ENCODE measurements around the gene INPP5F. TPM values are rescaled to one million over a fixed set of nuclear protein-coding genes. Genes with fewer than 3 reads are reported as not detected.

The INPP5F gene
- total and polyA plus RNA-seq, 11 donors = 3.0 to 9.9 (median 6.4) TPM

DNA sequence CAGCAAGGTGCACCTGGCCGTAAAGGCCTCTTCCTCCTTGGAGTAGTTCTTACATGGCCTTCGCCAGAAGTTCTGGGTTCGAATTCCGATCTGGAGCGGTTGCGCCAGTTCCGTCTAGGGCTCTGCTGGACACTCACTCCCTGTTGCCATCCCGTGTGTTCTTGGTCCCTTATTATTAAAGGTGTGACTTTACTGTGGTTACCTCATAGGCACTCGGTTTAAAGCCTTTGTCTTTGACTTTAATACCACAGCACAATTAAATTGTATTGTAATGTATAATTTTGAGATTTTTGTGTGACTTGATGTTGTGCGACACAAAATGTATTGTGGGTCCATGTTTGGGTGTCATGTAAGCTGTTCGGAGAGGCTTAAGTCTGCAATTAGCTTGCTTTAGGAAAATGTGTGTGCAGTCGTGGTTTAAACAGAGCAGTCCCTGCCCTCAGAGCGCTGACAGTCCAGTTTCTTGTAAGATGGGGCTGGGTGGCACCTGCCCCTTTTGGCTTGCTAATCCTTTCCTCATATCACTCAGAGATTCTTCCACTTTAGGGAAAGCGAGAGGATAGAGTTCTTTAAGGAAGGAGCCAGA is 919 bp downstream of the INPP5F start:
- no peaks in the 10 kb centered on the region for H3K27me3 ChIP-seq
- no peaks in the 10 kb centered on the region for H3K9me3 ChIP-seq
- peak overlapping the region in 11 of 12 donors; percentile 74 to 99 (median 94) for H3K27ac ChIP-seq
- peaks cover 0 to 4% (median 0%) of the 10 kb centered on the region in 9 donors for H3K36me3 ChIP-seq
- H3K4me1 ChIP-seq = peaks cover 0 to 39% (median 23%) of the 10 kb centered on the region in 12 donors
- TF ChIP-seq POLR2A (IDR thresholded peaks at IDR 0.05) (no peak), CTCF (IDR thresholded peaks at IDR 0.05) (no peak)
- DNase-seq = no peak
- ATAC-seq = no peak
- intact Hi-C loops (cut with DNase I) = loop anchor here in 7 of 10 donors (5.0 to 10.0 kb wide), 5 partner anchors 39 to 146 kb away; partner anchors contain the start of genes TIAL1 (in 2 of the 7), BAG3 (in 1 of the 7) and MCMBP (in 1 of the 7)
- WGBS, 4 donors = 46 to 49% (median 48%) methylated on average over 14 of the region's 14 CpGs
- H3K4me3 ChIP-seq = peak overlapping the region; percentile 67 to 98 (median 82)

- no peak overlapping the region for H3K4me3 ChIP-seq
- intact Hi-C loops (cut with DNase I) = loop anchor here in 7 of 10 donors (5.0 to 10.0 kb wide), 5 partner anchors 41 to 144 kb away; partner anchors contain the start of genes TIAL1 (in 2 of the 7), BAG3 (in 1 of the 7) and MCMBP (in 1 of the 7)
- no peaks in the 10 kb centered on the region for H3K9me3 ChIP-seq
- peaks cover 0 to 39% (median 23%) of the 10 kb centered on the region in 12 donors for H3K4me1 ChIP-seq
- H3K27me3 ChIP-seq = no peaks in the 10 kb centered on the region
- peaks cover 0 to 4% (median 0%) of the 10 kb centered on the region in 9 donors for H3K36me3 ChIP-seq
- no peak for ATAC-seq
- 86 to 93% (median 88%) methylated on average over 3 of the region's 3 CpGs for WGBS, 4 donors
- no peak for DNase-seq
- peak overlapping the region in 1 of 12 donors; percentile 96 for H3K27ac ChIP-seq
- TF ChIP-seq CTCF (IDR thresholded peaks at IDR 0.05) (no peak), POLR2A (IDR thresholded peaks at IDR 0.05) (no peak)
These were observed 2.4 kb downstream of the INPP5F start for GRCh38 chr10:119728172-119728800.

- Histone ChIP-seq H3K4me3 (no peak overlapping the region), H3K36me3 (peaks cover 0 to 4% (median 0%) of the 10 kb centered on the region in 9 donors), H3K27ac (no peak overlapping the region), H3K27me3 (no peaks in the 10 kb centered on the region), H3K4me1 (peaks cover 0 to 26% (median 12%) of the 10 kb centered on the region in 12 donors), H3K9me3 (no peaks in the 10 kb centered on the region)
- DNase-seq (no peak), ATAC-seq (no peak)
- TF ChIP-seq CTCF (IDR thresholded peaks at IDR 0.05) (no peak), POLR2A (IDR thresholded peaks at IDR 0.05) (no peak)
- 48 to 69% (median 62%) methylated on average over 1 of the region's 1 CpG for WGBS, 4 donors
- intact Hi-C loops (cut with DNase I) = no loop called here
These were observed 8.8 kb downstream of the INPP5F start for GRCh38 chr10:119734396-119735332.

Measured in heart left ventricle (tissue), 16 donors.